Measurements from ENCODE around the gene RSPO4. TPM values are rescaled to one million over a fixed set of nuclear protein-coding genes. Genes with fewer than 3 reads are reported as not detected.

RSPO4 gene
- total and polyA plus RNA-seq, 2 of the 8 experiments (the other 6 are each of a cell fraction or from before 2014, with no cell fraction given): 3.4 to 6.4 TPM

- CTCF ChIA-PET (ENCODE audit: partially characterized antibody): interaction anchor here (0.8 to 6.7 kb wide), 12 partner anchors 9 to 94 kb away, joined by 3 to 79 read pairs (median 6); no protein-coding TSS in a partner anchor
- no peak overlapping the region for H4K5ac ChIP-seq (ENCODE audit: insufficient read length, low read depth, low read length)
- no peak overlapping the region for H4K8ac ChIP-seq (ENCODE audit: extremely low read depth, insufficient read depth, low read length)
- H3K23me2 ChIP-seq (ENCODE audit: low read depth, low read length): no peaks in the 10 kb centered on the region
- no peak for DNase-seq (ENCODE audit: low read depth in 1 of 2, low spot score in 2 of 2)
- POLR2A ChIA-PET (ENCODE audit: partially characterized antibody): no interaction called here
- H4K20me1 ChIP-seq (replicated peaks in 1 of 2; ENCODE audit: control insufficient read depth in 1 of 2, insufficient read depth in 2 of 2, low read length in 2 of 2): no peaks in the 10 kb centered on the region
- no peak overlapping the region for H3K4me3 ChIP-seq (ENCODE audit: extremely low read depth in 1 of 4, insufficient read depth in 2 of 4, low read depth in 3 of 4, low read length in 4 of 4)
- WGBS, 2 experiments (ENCODE audit: extremely low coverage in 1 of 2, insufficient coverage in 1 of 2, insufficient read length in 1 of 2, insufficient replicate concordance in 2 of 2, low coverage in 1 of 2, low lambda C conversion rate in 2 of 2, missing lambda C conversion rate in 1 of 2): 81% methylated on average over 9 of the region's 9 CpGs; no CpG with 5 or more reads in 1 of the 2 experiments
- H3K4me2 ChIP-seq (ENCODE audit: insufficient read depth in 1 of 2, low read depth in 2 of 2, low read length in 2 of 2): no peak overlapping the region
- H3K79me1 ChIP-seq (ENCODE audit: low read depth, low read length): no peaks in the 10 kb centered on the region
- no peak overlapping the region for H3K23ac ChIP-seq (ENCODE audit: insufficient read length)
- H3K18ac ChIP-seq (ENCODE audit: extremely low read depth, low read length): no peak overlapping the region
- H3K36me3 ChIP-seq (ENCODE audit: control insufficient read depth in 2 of 4, insufficient read depth in 4 of 4, low read length in 3 of 4): no peaks in the 10 kb centered on the region
- no peak overlapping the region for H4K91ac ChIP-seq (replicated peaks; ENCODE audit: insufficient read length, low read length)
- H3K9me3 ChIP-seq (ENCODE audit: insufficient read depth in 2 of 2, low read depth in 1 of 2, low read length in 1 of 2): no peaks in the 10 kb centered on the region
- H2BK12ac ChIP-seq (ENCODE audit: low read depth, low read length): no peak overlapping the region
- no peak for FAIRE-seq
- no peak overlapping the region for H3K56ac ChIP-seq (replicated peaks; ENCODE audit: insufficient read length, low read depth, low read length)
- H2BK15ac ChIP-seq (ENCODE audit: low read length): no peak overlapping the region
- no peaks in the 10 kb centered on the region for H3K27me3 ChIP-seq (replicated peaks in 1 of 4; ENCODE audit: control insufficient read depth in 3 of 4, extremely low read depth in 1 of 4, insufficient read depth in 3 of 4, low read length in 3 of 4)
- H2AFZ ChIP-seq (ENCODE audit: low read length): no peak overlapping the region
- H3K9ac ChIP-seq (replicated peaks in 1 of 4; ENCODE audit: extremely low read depth in 1 of 4, low read depth in 3 of 4, low read length in 3 of 4): no peak overlapping the region
- no peak overlapping the region for H2BK5ac ChIP-seq (ENCODE audit: low read depth, low read length)
- H2AK5ac ChIP-seq (ENCODE audit: low read depth, low read length): no peak overlapping the region
- H3K27ac ChIP-seq (ENCODE audit: low read depth, low read length): no peak overlapping the region
- H3K79me2 ChIP-seq (ENCODE audit: control insufficient read depth in 1 of 2, insufficient read depth in 2 of 2, low read length in 2 of 2): no peaks in the 10 kb centered on the region
- no peak overlapping the region for H2BK20ac ChIP-seq (ENCODE audit: low read length)
- H3K4ac ChIP-seq (replicated peaks; ENCODE audit: insufficient read length, low read depth, low read length): no peak overlapping the region
- H3K4me1 ChIP-seq (replicated peaks in 1 of 4; ENCODE audit: control insufficient read depth in 3 of 4, insufficient read depth in 4 of 4, low read length in 3 of 4): no peaks in the 10 kb centered on the region
- no peak overlapping the region for H2BK120ac ChIP-seq (replicated peaks; ENCODE audit: low read depth, low read length)
- H3K14ac ChIP-seq (ENCODE audit: insufficient read length): no peak overlapping the region
- TF ChIP-seq CHD1 (IDR thresholded peaks at IDR 0.05; ENCODE audit: low read depth, low read length) (no peak), KDM4A (IDR thresholded peaks at IDR 0.05; ENCODE audit: low read depth, low read length, severe bottlenecking) (no peak), SRF (IDR thresholded peaks at IDR 0.05; ENCODE audit: low read depth, low read length) (no peak), TAF1 (IDR thresholded peaks at IDR 0.05; ENCODE audit: low read depth, low read length) (no peak), SP4 (IDR thresholded peaks at IDR 0.05; ENCODE audit: low read length) (no peak)
These were observed 91.8 kb downstream of the RSPO4 start for GRCh38 chr20:910132-910869.

Measured in H1 (cell line).